Prostate gland (tissue), 2 donors: ENCODE measurements around the gene LGR4. TPM values are rescaled to one million over a fixed set of nuclear protein-coding genes. Genes with fewer than 3 reads are reported as not detected.
A peak's percentile ranks its signal among the peaks of the same experiment; 100 is the strongest.

Experiments used
- DNase-seq: peaks from one replicate; pipeline ENCODE4 v3.0.0-alpha.2; 2019; ENCODE audit warnings: low spot score
- H3K27ac ChIP-seq, 2 donors: fragments of 200-600 bp; sonication (generic); 2 replicates each; pipeline ENCODE4 v1.5.1; 2017 to 2019
- H3K27me3 ChIP-seq: fragments of 200-600 bp; sonication (generic); replicated peaks from 2 replicates; pipeline ENCODE4 v1.5.1; 2019; ENCODE audit not compliant: insufficient read depth
- H3K36me3 ChIP-seq, 2 donors: fragments of 200-600 bp; sonication (generic); 1 replicate in 1 of 2; 2 replicates in 1 of 2; pipeline versions ENCODE4 v1.5.1 to v1.8.1; 2017 to 2019
- H3K4me1 ChIP-seq: fragments of 200-600 bp; sonication (generic); replicated peaks from 2 replicates; pipeline ENCODE4 v1.5.1; 2019
- H3K4me3 ChIP-seq, 2 donors: fragments of 200-600 bp; sonication (generic); 2 replicates each; pipeline ENCODE4 v1.5.1; 2017 to 2019
- H3K9me3 ChIP-seq: fragments of 200-600 bp; sonication (generic); 2 replicates; pipeline ENCODE4 v1.5.1; 2017
- POLR2A ChIP-seq: fragments of 450-650 bp; IDR thresholded peaks from one replicate; pipeline ENCODE4 v1.6.1; 2016; ENCODE audit warnings: antibody characterized with exemption, mild to moderate bottlenecking
- POLR2AphosphoS5 ChIP-seq: sonication (generic); formaldehyde crosslinking; IDR thresholded peaks from one replicate; pipeline ENCODE4 v1.6.1; 2017; ENCODE audit warnings: antibody characterized with exemption
- WGBS: methylation state at CpG from one replicate; pipeline ENCODE4 v1.1.5; 2018; 5-methylcytosine and 5-hydroxymethylcytosine counted together
- intact Hi-C: fragments of 100-400 bp; cut with DNase I; formaldehyde crosslinking; loops from one replicate; pipeline ENCODE4 v1.14.2; 2022
- total RNA-seq, 2 donors: library from RNA; depleted of rRNA; stranded (reverse); fragments of >200 nt; gene quantifications; one replicate each; pipeline ENCODE4 v1.1.0, GENCODE V29; 2016
- TF ChIP-seq, protein P1 (sequence below), 4 experiments: fragments of 200-600 bp in 2 of 4; fragments of 450-650 bp in 2 of 4; sonication (generic) in 2 of 4; IDR thresholded peaks; 1 replicate in 3 of 4; 2 replicates in 1 of 4; pipeline ENCODE4 v1.5.1; 2016 to 2019; ENCODE audit warnings: antibody characterized with exemption in 4 of 4, mild to moderate bottlenecking in 2 of 4, moderate library complexity in 2 of 4

LGR4 gene
- total RNA-seq, 2 donors from 2014 or later = 49.2 to 97.2 TPM

DNA sequence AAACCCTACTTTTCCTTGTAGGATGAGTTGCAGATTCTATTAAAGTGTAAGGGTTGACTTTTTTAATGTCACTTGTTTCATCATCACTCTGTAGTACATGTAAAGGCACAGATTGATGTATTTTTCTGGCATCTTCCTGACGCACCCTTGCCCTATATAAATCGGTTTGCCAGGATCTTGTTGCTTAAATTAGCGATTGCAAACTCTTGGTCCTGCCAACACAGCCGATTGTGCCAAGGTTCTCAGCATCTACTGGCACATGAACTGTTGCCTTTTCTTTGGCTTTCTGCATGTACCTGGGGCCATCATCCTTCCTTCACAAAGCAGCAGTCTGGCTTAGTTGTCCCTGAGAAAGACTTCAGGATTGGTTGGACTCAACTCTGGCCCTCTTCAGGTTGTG, 41.5 kb upstream of the LGR4 start:
- Histone ChIP-seq H3K4me3 (no peak overlapping the region), H3K36me3 (no peaks in the 10 kb centered on the region), H3K27ac (no peak overlapping the region), H3K27me3 (no peaks in the 10 kb centered on the region), H3K9me3 (no peaks in the 10 kb centered on the region), H3K4me1 (no peaks in the 10 kb centered on the region)
- intact Hi-C loops = no loop called here
- TF ChIP-seq POLR2A (no peak), POLR2AphosphoS5 (no peak)
- TF ChIP-seq, protein P1, sequence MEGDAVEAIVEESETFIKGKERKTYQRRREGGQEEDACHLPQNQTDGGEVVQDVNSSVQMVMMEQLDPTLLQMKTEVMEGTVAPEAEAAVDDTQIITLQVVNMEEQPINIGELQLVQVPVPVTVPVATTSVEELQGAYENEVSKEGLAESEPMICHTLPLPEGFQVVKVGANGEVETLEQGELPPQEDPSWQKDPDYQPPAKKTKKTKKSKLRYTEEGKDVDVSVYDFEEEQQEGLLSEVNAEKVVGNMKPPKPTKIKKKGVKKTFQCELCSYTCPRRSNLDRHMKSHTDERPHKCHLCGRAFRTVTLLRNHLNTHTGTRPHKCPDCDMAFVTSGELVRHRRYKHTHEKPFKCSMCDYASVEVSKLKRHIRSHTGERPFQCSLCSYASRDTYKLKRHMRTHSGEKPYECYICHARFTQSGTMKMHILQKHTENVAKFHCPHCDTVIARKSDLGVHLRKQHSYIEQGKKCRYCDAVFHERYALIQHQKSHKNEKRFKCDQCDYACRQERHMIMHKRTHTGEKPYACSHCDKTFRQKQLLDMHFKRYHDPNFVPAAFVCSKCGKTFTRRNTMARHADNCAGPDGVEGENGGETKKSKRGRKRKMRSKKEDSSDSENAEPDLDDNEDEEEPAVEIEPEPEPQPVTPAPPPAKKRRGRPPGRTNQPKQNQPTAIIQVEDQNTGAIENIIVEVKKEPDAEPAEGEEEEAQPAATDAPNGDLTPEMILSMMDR (IDR thresholded peaks at IDR 0.05) = no peak
- WGBS = 58% methylated on average over 4 of the region's 4 CpGs
- DNase-seq = peak; percentile 10

- Histone ChIP-seq H3K4me3 (no peak overlapping the region), H3K27me3 (no peaks in the 10 kb centered on the region), H3K4me1 (no peaks in the 10 kb centered on the region), H3K27ac (no peak overlapping the region), H3K36me3 (no peaks in the 10 kb centered on the region), H3K9me3 (no peaks in the 10 kb centered on the region)
- WGBS = 84% methylated on average over 2 of the region's 2 CpGs
- TF ChIP-seq POLR2A (no peak), POLR2AphosphoS5 (no peak)
- TF ChIP-seq, protein P1 (IDR thresholded peaks at IDR 0.05) = no peak
- no peak for DNase-seq
- intact Hi-C loops = no loop called here
Observed at GRCh38 chr11:27513389-27513788, 40.8 kb upstream of the LGR4 start.

DNA sequence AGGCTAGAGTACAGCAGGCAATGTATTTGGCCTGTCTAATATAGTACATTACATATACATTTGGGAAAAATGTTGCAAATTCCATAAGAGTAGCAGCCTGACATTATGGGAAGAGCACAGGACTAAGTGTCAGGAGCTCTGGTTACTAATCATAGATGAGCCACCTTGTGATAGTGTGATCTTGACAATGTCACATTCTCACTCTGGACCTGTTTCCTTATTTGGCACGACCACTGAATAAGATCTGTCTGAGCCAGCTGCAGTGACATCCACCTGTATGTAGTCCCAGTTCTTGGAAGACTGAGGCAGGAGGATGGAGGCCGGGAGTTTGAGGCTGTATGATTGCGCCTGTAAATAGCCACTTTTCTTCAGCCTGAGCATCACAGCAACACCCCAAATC, 39.6 kb upstream of the LGR4 start:
- intact Hi-C loops = no loop called here
- no peak for DNase-seq
- no peaks in the 10 kb centered on the region for H3K36me3 ChIP-seq

DNA sequence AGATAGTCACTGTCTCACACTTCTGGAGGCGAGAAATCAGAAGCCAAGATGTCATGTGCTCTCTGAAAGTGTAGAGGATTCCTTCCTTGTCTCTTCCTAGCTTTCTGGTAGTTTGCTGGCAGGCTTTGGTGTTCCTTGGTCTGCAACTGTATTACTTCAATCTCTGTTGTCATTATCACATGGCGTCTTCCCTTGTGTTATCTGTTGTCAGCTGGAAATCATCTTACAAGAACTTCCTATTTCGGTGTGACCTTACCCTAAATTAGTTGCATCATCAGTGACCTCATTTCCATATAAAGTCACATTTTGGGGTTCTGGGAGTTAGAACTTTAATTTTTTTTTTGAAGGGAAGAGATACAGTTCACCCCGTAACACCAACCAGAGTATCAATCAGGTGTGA, 37.3 kb upstream of the LGR4 start:
- intact Hi-C loops = no loop called here
- WGBS = 92% methylated on average over 4 of the region's 4 CpGs

More for the DNA sequence above, 39.6 kb upstream of the LGR4 start:
- H3K4me3 ChIP-seq = no peak overlapping the region
- TF ChIP-seq POLR2A (no peak), POLR2AphosphoS5 (no peak)
- TF ChIP-seq, protein P1 (IDR thresholded peaks at IDR 0.05) = no peak
- H3K27me3 ChIP-seq = no peaks in the 10 kb centered on the region
- no peaks in the 10 kb centered on the region for H3K9me3 ChIP-seq
- no peak overlapping the region for H3K27ac ChIP-seq
- H3K4me1 ChIP-seq = no peaks in the 10 kb centered on the region
- 90% methylated on average over 3 of the region's 3 CpGs for WGBS

More for the DNA sequence above, 37.3 kb upstream of the LGR4 start:
- Histone ChIP-seq H3K4me1 (peaks cover 7% of the 10 kb centered on the region), H3K4me3 (no peak overlapping the region), H3K36me3 (no peaks in the 10 kb centered on the region), H3K9me3 (no peaks in the 10 kb centered on the region), H3K27me3 (no peaks in the 10 kb centered on the region), H3K27ac (no peak overlapping the region)
- TF ChIP-seq, protein P1 (IDR thresholded peaks at IDR 0.05) = no peak
- TF ChIP-seq POLR2AphosphoS5 = no peak
- no peak for TF ChIP-seq POLR2A
- no peak for DNase-seq
